GM10266 (cell line): Measurements from ENCODE around the gene MBD3.

Experiments used
- DNase-seq: peaks from one replicate; pipeline ENCODE4 v3.0.0; 2012; ENCODE audit errors: extremely low spot score
- TF ChIP-seq, protein P1 (sequence below): IDR thresholded peaks from 2 replicates; pipeline ENCODE4 v1.5.1; 2012; ENCODE audit warnings: mild to moderate bottlenecking, low read depth; ENCODE audit not compliant: control insufficient read depth, insufficient read depth; ENCODE audit errors: missing control alignments

MBD3 gene

DNA sequence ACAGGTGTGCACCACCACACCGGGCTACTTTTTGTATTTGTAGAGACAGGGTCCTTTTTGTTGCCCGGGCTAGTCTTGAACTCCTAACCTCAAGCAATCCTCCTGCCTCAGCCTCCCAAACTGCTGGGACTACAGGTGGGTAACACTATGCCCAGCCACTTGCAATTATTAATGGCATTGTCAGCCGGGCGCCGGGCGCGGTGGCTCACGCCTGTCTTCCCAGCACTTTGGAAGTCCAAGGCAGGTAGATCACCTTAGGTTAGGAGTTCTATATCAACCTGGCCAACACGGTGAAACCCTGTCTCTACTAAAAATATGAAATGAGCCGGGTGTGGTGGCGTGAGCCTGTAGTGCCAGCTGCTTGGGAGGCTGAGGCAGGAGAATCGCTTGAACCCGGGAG is 21.8 kb downstream of the MBD3 start:
- no peak for DNase-seq
- TF ChIP-seq, protein P1, sequence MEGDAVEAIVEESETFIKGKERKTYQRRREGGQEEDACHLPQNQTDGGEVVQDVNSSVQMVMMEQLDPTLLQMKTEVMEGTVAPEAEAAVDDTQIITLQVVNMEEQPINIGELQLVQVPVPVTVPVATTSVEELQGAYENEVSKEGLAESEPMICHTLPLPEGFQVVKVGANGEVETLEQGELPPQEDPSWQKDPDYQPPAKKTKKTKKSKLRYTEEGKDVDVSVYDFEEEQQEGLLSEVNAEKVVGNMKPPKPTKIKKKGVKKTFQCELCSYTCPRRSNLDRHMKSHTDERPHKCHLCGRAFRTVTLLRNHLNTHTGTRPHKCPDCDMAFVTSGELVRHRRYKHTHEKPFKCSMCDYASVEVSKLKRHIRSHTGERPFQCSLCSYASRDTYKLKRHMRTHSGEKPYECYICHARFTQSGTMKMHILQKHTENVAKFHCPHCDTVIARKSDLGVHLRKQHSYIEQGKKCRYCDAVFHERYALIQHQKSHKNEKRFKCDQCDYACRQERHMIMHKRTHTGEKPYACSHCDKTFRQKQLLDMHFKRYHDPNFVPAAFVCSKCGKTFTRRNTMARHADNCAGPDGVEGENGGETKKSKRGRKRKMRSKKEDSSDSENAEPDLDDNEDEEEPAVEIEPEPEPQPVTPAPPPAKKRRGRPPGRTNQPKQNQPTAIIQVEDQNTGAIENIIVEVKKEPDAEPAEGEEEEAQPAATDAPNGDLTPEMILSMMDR, result no peak

DNA sequence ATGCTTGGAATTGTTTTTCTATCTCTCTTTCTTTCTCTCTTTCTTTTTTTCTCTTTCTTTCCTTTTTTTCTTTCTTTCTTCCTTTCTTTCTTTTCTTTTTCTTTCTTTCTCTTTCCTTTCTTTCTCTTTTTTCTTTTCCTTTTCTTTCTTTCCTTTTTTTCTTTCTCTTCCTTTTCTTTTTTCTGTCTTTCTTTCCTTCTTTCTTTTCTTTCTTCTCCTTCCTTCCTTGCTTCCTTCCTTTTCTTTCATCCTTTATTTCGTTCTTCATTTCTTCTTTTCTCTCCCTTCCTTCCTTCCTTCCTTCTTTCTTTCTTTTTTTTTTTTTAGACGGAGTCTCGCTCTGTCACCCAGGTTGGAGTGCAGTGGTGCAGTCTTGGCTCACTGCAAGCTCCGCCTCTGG is 22.7 kb downstream of the MBD3 start:
- TF ChIP-seq, protein P1, result no peak
- no peak for DNase-seq

DNA sequence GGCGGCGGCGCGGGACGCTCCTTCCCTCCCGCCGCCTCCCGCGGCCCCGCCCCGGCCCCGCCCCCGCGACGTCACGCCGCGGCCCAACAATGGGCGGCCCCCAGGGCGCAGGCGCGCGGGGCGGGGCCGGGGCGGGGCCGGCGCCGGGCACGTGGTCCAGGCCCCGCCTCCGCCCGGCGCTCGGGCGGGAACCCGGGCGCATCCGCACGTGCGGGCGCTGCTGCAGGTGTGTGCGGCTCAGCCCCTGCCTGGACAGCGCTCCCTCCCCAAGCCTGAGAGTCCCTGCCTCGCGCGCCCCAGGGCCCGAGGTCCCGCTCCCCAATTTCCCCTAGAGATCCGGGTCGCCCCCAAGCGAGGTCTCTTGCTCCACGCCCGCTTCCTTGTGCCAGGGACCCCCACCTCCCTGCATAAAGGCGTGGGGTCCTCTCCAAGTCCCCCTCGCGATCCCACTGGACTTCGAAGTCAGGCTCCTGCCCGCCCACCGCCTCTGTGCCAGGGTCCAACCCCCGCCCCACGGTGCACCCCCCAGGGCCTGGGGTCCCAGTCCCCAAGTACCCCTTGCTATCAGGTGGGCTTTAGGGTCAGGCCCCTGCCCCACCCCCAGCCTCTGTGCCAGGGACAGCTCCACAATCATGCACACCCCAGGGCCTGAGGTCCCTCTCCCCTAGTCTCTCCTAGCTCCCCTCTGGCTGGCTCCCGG is 24.2 kb downstream of the MBD3 start, which contains the start of gene MEX3D:
Gene MEX3D, minus strand, starts transcription at position 6 of the 700 bp plus-strand sequence. CDS start 267 bp downstream, outside the sequence.
- DNase-seq, result peak; percentile 100
- TF ChIP-seq, protein P1, result no peak

DNA sequence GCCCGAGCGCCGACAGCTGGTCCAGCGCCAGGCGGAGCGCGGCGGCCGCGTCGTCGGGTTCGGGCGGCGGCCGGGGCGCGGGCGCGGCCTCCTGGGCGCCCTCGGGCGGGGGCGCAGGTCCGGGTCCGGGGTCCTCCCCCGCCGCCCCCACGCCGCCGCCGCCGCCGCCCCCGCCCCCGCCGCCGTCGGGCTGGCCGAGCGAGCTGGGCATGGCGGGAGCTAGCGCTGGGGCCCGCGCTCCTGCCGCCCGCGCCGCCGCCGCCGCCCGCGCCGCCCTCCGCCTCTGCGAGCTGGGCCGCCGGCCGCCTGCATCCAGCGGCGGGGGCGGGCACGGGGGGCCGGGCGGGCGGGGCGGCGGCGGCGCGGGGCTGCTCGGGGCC is 24.8 kb downstream of the MBD3 start:
- TF ChIP-seq, protein P1, result no peak
- DNase-seq, result no peak

DNA sequence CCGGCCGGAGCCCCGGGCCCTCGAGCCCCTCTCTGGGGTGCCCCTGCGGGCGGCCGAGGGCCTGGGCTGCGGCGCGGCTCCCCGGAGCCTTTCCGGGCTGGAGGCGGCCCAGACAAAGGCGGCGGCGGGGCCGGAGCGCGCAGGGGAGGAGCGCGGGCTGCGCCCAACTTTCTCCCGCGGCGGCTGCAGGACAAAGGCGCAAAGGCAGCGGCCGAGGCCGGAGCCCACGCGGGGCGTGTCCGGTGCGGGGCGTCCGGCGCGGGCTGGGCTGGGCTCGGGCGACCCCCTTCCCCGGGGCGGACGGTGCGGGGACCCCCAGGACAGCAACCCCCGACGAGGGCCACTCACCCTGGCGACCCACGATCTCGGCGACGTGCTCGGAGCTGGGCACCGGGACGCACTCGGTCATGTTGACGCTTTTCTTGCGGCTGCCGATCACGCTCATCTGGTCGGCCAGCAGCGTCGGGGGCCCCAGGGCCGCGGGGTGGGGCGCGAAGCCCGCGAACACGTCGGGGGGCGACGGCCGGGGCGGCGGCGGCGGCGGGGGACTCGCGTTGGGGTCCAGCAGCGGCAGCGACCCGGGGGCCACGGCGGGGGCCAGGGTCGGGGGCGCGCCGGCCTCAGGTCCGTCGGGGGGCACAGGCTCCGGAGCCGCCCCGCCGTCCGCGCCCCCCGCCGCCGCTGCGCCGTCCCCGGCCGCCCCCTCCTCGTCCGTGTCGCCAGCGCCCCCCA is 25.4 kb downstream of the MBD3 start:
- DNase-seq, result no peak

DNA sequence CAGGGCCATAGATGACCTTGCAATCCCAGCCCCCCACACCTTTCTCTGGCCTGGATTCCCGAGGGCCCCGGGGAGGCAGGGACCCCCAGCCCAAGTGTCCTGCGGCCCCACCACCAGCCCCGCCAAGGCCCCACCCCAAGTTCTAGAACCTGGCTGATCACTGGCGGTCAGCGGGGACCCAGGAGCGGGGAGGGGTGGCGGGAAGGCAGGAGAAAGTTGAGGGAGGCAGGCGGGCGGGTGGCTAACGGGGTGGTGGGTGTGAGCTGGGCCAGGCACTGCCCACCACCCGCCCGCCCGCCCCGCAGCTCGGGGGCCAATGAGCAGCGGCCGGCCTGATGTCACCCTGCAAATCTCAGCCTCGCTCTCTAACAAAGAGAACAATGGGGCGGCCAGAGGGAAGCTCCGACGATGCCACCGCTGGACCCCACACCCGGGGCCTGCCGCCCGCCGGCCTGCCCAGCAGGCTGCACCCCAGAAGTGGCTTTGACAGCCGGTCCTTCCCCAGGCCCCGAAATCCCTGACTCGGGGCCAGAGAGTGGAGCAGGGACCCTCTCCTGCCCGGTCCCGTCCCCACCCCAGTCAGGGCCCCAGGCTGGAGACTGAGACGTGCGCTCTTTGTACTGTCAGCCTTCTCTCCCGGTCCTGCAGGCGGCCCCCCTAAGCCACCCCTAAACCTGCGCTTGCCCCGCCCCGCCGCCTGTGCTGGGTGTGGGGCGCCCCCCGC is 26.1 kb downstream of the MBD3 start:
- TF ChIP-seq, protein P1, result no peak
- DNase-seq, result no peak

More for the DNA sequence above, 25.4 kb downstream of the MBD3 start:
- TF ChIP-seq, protein P1, result no peak
